Kidney (tissue), 14 donors: ENCODE measurements around the gene FAM13A. TPM values are rescaled to one million over a fixed set of nuclear protein-coding genes. Genes with fewer than 3 reads are reported as not detected.

ENCODE experiments used
- DNase-seq, 5 donors: peaks; one replicate each; pipeline ENCODE4 v3.0.0-alpha.2; 2013 to 2020
- FAIRE-seq: peaks from 2 replicates; lab custom pipeline; 2012; peaks lifted over from hg19 to GRCh38; lab: Jason Lieb, UNC
- H3K27ac ChIP-seq, 2 donors: one replicate each; pipeline ENCODE4 v1.7.0; 2013; ENCODE audit warnings: low read depth in 2 of 2, low read length in 2 of 2, inconsistent platforms in 1 of 2
- H3K27me3 ChIP-seq: one replicate; pipeline ENCODE4 v1.7.1; 2013; ENCODE audit warnings: low read length, inconsistent platforms; ENCODE audit not compliant: control insufficient read depth, insufficient read depth
- H3K36me3 ChIP-seq, 3 donors: one replicate each; pipeline versions ENCODE4 v1.7.0 to v1.7.1; 2013; ENCODE audit warnings: low read length in 3 of 3, control low read depth in 1 of 3, inconsistent platforms in 1 of 3; ENCODE audit not compliant: insufficient read depth in 3 of 3, control insufficient read depth in 2 of 3
- H3K4me1 ChIP-seq, 3 donors: one replicate each; pipeline versions ENCODE4 v1.7.0 to v1.7.1; 2013; ENCODE audit warnings: low read length in 3 of 3, inconsistent platforms in 1 of 3, low read depth in 1 of 3; ENCODE audit not compliant: control insufficient read depth in 2 of 3, insufficient read depth in 2 of 3
- H3K4me3 ChIP-seq, 3 donors: one replicate each; pipeline versions ENCODE4 v1.7.0 to v1.8.1; 2013; ENCODE audit warnings: low read length in 3 of 3, control low read depth in 1 of 3, inconsistent platforms in 1 of 3
- H3K9ac ChIP-seq, 3 donors: one replicate each; pipeline versions ENCODE4 v1.7.0 to v1.7.1; 2013; ENCODE audit warnings: low read length in 3 of 3, control low read depth in 1 of 3, inconsistent platforms in 1 of 3
- H3K9me3 ChIP-seq, 3 donors: one replicate each; pipeline versions ENCODE4 v1.7.0 to v1.7.1; 2013; ENCODE audit warnings: low read length in 3 of 3, control low read depth in 1 of 3, inconsistent platforms in 1 of 3; ENCODE audit not compliant: control insufficient read depth in 2 of 3, insufficient read depth in 1 of 3
- CTCF ChIP-seq: IDR thresholded peaks from 3 replicates; pipeline ENCODE4 v1.5.1; 2012; ENCODE audit warnings: mild to moderate bottlenecking, moderate library complexity, borderline replicate concordance; ENCODE audit not compliant: insufficient read depth; ENCODE audit errors: extremely low read depth
- intact Hi-C: fragments of 100-400 bp; cut with DNase I; formaldehyde crosslinking; loops from one replicate; pipeline ENCODE4 v1.11.1; 2022
- polyA plus RNA-seq: library from polyadenylated mRNA; stranded (reverse); fragments of 350-450 nt; fragmentation: Illumina TruSeq; extraction: RNeasy Lipid Tissue Mini Kit (QIAGEN cat#74804); gene quantifications from one replicate; pipeline ENCODE4 v1.2.3, GENCODE V29; 2014; ENCODE audit warnings: low read depth, low replicate concordance; ENCODE audit not compliant: insufficient read depth
- total RNA-seq: library from RNA; stranded (reverse); fragmentation: NEBNext Ultra II Directional; extraction: Animal tissue kit (Norgen Biotek cat#: 25700); gene quantifications from one replicate; pipeline ENCODE4 v1.2.1, GENCODE V29; 2021
- donor health status: control.
- donor health status: control.
- donor health status: control.
- donor health status: control.
- donor health status: control.
- donor health status: DM: yes; HTN: yes; CAD: no.
- donor health status: Normal renal cell carcinoma (clear cell type).

FAM13A gene
- total and polyA plus RNA-seq, 2 donors from 2014 or later, result 12.9 to 48.3 TPM

GRCh38 chr4:88830598-88830997 lies 226.4 kb downstream of the FAM13A start:
- Histone ChIP-seq H3K9me3 (no peaks in the 10 kb centered on the region), H3K9ac (no peak overlapping the region), H3K27ac (no peak overlapping the region), H3K4me1 (no peaks in the 10 kb centered on the region), H3K4me3 (no peak overlapping the region), H3K36me3 (no peaks in the 10 kb centered on the region), H3K27me3 (no peaks in the 10 kb centered on the region)
- intact Hi-C loops, result no loop called here
- DNase-seq (no peak), FAIRE-seq (no peak)
- no peak for TF ChIP-seq CTCF

GRCh38 chr4:88828842-88829571 lies 228.0 kb downstream of the FAM13A start:
- DNase-seq (no peak), FAIRE-seq (peak; percentile 47)
- H3K4me3 ChIP-seq, result no peak overlapping the region
- H3K27me3 ChIP-seq, result no peaks in the 10 kb centered on the region
- H3K9me3 ChIP-seq, result no peaks in the 10 kb centered on the region
- no peaks in the 10 kb centered on the region for H3K4me1 ChIP-seq
- no peak overlapping the region for H3K9ac ChIP-seq
- no peak overlapping the region for H3K27ac ChIP-seq
- intact Hi-C loops, result loop anchor here (10.0 kb wide), 1 partner anchor 196 kb away; no protein-coding TSS in a partner anchor
- no peaks in the 10 kb centered on the region for H3K36me3 ChIP-seq
- no peak for TF ChIP-seq CTCF

- H3K27ac ChIP-seq, result no peak overlapping the region
- no peaks in the 10 kb centered on the region for H3K9me3 ChIP-seq
- DNase-seq, result no peak
- no peak for FAIRE-seq
- intact Hi-C loops, result loop anchor here (10.0 kb wide), 1 partner anchor 197 kb away; no protein-coding TSS in a partner anchor
- no peaks in the 10 kb centered on the region for H3K36me3 ChIP-seq
- no peak overlapping the region for H3K4me3 ChIP-seq
- no peak overlapping the region for H3K9ac ChIP-seq
- peaks cover 0 to 2% (median 0%) of the 10 kb centered on the region in 3 donors for H3K4me1 ChIP-seq
- H3K27me3 ChIP-seq, result no peaks in the 10 kb centered on the region
- TF ChIP-seq CTCF, result no peak
Measured at GRCh38 chr4:88827442-88827841, 229.5 kb downstream of the FAM13A start.
